ENCODE results near the gene NCOA1.

The NCOA1 gene

GRCh38 chr2:24710806-24711205, 219.8 kb downstream of the NCOA1 start:
- no peak for DNase-seq

GRCh38 chr2:24711865-24712264, 220.8 kb downstream of the NCOA1 start:
- no peak for DNase-seq

- no peak for DNase-seq
Observed at GRCh38 chr2:24712296-24712695, 221.2 kb downstream of the NCOA1 start.

GRCh38 chr2:24717263-24717951, 226.4 kb downstream of the NCOA1 start:
- DNase-seq, result no peak

GRCh38 chr2:24720310-24720709, 229.3 kb downstream of the NCOA1 start:
- DNase-seq, result no peak

- peak; percentile 8 for DNase-seq
Observed at GRCh38 chr2:24721470-24721869, 230.4 kb downstream of the NCOA1 start.

- DNase-seq, result no peak
Observed at GRCh38 chr2:24722141-24722790, 231.2 kb downstream of the NCOA1 start.

GRCh38 chr2:24723191-24723590, 232.1 kb downstream of the NCOA1 start:
- DNase-seq, result no peak

- no peak for DNase-seq
Observed at GRCh38 chr2:24723665-24724064, 232.6 kb downstream of the NCOA1 start.

GRCh38 chr2:24724111-24724775, 233.2 kb downstream of the NCOA1 start:
- no peak for DNase-seq

GRCh38 chr2:24725956-24726355, 234.9 kb downstream of the NCOA1 start:
- DNase-seq, result no peak

- DNase-seq, result no peak
Observed at GRCh38 chr2:24730481-24730880, 239.4 kb downstream of the NCOA1 start.

GRCh38 chr2:24731040-24731439, 240.0 kb downstream of the NCOA1 start:
- DNase-seq, result no peak

GRCh38 chr2:24731923-24732322, 240.9 kb downstream of the NCOA1 start:
- no peak for DNase-seq

GRCh38 chr2:24734741-24735140, 243.7 kb downstream of the NCOA1 start:
- DNase-seq, result no peak

- no peak for DNase-seq
Observed at GRCh38 chr2:24739354-24740025, 248.4 kb downstream of the NCOA1 start.

- no peak for DNase-seq
Observed at GRCh38 chr2:24740142-24740541, 249.1 kb downstream of the NCOA1 start.

- no peak for DNase-seq
Observed at GRCh38 chr2:24742730-24743129, 251.7 kb downstream of the NCOA1 start.

GRCh38 chr2:24743924-24744323, 252.9 kb downstream of the NCOA1 start:
- DNase-seq, result no peak

GRCh38 chr2:24744356-24744755, 253.3 kb downstream of the NCOA1 start:
- no peak for DNase-seq

- DNase-seq, result no peak
Observed at GRCh38 chr2:24745825-24746224, 254.8 kb downstream of the NCOA1 start.

- DNase-seq, result no peak
Observed at GRCh38 chr2:24747299-24747698, 256.2 kb downstream of the NCOA1 start.

- DNase-seq, result no peak
Observed at GRCh38 chr2:24749069-24749691, 258.1 kb downstream of the NCOA1 start.

Data from activated CD4-positive, alpha-beta T cell treated with anti-CD3 and anti-CD28 coated beads, Interleukin-2, Interleukin-6, amounts not matched to agents 100 ng/mL and 50 ng/mL, durations not matched to agents 16 hours and 8 hours (primary cell).